ENCODE results near the gene ALPK3.

The ALPK3 gene

DNA sequence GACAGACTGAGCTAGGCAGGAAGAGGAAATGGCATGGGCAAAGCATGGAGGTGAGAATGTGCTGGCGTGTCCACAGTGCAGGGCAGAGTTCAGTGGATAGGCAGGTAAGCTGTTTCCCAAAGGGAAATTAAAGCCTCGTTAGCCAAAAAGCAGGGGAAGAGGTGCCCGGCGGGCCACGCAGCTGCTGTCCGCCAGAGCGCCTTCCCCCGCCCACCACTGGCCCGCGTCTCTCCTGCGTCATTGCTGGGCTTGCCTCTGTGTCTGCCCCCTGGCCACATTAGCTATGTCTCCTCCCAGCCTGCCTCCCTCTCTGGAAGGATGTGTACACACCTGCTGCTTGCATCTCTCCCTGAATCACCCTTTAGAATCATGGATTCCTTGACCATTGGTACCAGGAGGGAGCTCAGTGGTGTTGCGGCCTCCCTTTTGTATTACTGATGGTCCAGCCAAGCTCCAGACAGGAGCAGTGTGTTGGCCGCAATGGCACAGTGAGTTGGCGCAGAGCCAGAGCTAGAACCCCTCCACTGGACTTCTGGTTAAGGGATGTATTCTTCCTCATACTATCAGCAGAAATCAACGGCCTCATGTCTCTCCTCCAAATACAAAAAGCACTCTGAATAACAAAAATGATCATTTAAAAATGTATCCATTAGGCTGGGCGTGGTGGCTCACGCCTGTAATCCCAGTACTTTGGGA, 93.9 kb downstream of the ALPK3 start:
- in situ Hi-C loops (cut with MboI; ENCODE audit: low sequenced_read_pairs) = loop anchor here (10.0 kb wide), 1 partner anchor 56 kb away; no protein-coding TSS in a partner anchor

DNA sequence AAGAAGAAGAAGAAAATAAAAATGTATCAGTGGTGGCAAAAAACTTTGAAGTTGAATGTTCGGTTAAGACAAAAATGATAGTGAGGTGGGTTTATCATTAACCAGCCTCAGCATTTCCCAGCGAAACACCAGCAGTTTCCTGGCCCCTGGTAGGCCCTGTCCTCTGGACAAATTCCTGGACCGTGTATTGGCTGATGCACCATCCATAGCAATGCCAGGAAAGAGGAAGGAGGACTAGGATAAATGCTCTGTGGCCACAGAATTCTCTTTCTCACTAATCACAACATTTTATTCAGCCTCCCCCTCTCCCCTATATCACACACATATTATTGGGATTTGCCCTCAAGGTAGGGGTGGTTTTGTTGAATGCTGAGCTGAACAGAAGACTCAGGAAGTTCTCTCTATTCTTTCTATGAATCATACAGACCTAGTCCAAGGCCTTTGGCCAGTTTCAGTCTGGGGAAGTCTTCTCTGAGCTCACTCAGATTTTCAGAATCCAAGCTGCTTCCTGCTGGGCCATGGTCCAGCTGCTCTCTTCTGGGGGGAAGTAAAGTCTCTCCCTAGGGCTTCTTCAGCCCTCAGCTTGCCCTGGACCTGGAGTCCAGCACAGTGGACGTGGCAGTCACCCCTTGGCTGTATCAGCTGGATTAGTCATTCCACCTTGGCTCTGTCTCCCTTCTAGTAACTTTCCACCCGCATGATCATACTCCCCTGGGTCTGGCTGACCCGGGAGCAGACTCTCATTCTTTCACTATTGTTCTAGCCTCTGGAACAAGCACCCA, 94.9 kb downstream of the ALPK3 start:
- in situ Hi-C loops (cut with MboI; ENCODE audit: low sequenced_read_pairs) = loop anchor here (10.0 kb wide), 1 partner anchor 57 kb away; no protein-coding TSS in a partner anchor

DNA sequence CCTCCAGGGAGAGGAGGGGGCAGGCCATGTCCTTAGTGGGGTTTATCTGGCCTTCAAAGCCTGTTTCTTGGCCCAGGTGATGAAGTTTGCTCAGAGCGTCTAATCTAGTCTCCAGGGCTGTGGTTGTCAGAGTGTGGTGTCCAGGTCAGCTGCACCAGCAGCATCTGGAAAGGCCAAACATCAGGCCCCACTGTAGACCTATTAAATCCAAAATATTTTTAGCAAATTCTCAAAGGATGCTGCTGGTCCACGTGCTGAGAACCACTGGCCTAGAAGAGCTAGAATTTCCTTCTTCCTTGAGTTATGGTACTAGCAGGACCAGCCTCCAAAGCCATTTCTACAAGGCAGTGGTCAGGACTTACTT, 96.2 kb downstream of the ALPK3 start:
- in situ Hi-C loops (cut with MboI; ENCODE audit: low sequenced_read_pairs) = loop anchor here (10.0 kb wide), 1 partner anchor 59 kb away; no protein-coding TSS in a partner anchor

DNA sequence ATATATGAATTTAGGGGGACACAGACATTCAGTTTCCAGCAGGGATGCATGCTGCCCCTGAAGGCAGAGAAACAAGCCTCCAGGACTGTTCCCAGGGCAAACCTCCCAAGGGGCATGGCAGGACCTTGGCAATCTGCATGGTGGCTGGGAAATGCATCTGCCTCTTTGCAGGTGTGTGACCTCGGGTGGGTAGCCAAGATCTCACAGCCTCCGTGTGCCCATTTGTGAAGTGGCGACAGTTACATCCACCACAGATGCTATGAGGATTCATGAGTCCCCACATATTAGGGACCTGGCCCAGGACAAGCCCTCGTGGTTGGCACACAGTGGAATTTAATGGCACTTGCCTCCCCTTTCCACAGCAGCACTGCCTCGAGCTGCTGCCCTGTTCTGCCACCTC, 97.2 kb downstream of the ALPK3 start:
- in situ Hi-C loops (cut with MboI; ENCODE audit: low sequenced_read_pairs) = loop anchor here (10.0 kb wide), 1 partner anchor 60 kb away; no protein-coding TSS in a partner anchor

DNA sequence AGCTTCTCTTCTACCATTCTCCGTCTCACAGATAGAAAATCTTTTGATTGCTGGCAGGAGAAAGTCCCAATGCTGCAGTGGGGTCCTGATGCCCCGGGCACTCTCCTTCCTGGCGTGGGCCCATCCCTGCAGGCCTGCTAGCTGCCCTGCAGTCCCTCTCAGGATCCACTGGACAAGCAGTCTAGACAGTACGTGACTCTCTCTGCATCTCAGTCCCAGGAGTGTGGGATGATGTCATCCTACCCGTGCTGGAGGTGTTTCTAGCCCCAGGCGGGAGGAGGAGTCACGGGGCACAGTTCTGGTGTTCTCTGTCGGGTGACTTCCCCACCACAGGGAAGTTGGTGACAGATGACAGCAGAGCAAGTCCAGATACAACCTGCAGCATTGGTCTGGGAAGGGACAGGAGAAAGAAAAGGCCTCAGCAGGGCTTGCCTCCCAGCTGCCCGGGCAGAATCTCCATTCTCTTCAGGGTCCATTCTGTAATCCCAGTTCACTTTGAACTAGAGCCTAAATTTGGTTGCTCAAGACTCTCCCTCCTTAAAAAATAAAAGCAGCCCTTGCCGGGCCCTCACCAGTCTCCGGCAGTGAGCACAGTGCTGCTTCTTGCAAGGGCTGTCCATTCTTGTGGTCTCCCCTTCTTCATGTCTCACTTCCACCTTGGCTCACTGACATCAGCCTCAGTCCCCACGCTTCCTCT, 97.9 kb downstream of the ALPK3 start:
- in situ Hi-C loops (cut with MboI; ENCODE audit: low sequenced_read_pairs) = loop anchor here (10.0 kb wide), 1 partner anchor 60 kb away; no protein-coding TSS in a partner anchor

DNA sequence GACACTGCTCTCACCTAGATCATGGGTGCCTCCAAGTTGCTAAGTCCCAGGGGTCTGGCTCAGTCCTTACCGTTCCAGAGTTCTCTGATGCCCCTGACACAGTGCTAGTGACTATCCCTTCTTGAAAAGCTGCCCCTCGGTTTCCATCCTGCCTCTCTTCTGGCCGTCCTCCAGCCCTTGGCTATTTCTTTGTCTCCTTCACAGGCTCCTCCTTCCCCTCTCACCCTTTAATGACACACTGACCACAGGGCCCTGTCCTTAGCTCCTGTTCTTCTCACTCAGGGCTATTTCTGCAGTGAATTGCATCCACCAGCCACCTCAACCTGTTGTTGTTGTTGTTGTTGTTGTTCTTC, 98.4 kb downstream of the ALPK3 start:
- in situ Hi-C loops (cut with MboI; ENCODE audit: low sequenced_read_pairs) = loop anchor here (10.0 kb wide), 1 partner anchor 61 kb away; no protein-coding TSS in a partner anchor

DNA sequence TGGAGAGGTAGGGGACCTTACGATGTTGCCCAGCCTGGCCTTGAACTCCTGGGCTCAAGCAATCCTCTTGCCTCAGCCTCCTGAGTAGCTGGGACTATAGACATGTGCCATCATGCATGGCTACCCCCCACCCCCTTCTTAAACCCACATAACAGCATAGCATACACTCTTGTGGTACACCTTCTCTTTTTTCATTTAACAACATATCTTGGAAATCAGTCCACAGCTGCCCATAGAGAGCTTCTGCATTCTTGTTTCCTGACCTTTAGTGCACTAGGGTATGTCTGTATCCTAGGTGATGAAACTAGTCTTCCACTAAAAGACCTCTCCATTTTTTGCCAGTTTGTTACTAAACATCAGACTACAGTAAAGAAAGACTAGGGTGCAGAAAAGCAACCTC, 100.3 kb downstream of the ALPK3 start:
- in situ Hi-C loops (cut with MboI; ENCODE audit: low sequenced_read_pairs) = loop anchor here (10.0 kb wide), 1 partner anchor 63 kb away; no protein-coding TSS in a partner anchor

DNA sequence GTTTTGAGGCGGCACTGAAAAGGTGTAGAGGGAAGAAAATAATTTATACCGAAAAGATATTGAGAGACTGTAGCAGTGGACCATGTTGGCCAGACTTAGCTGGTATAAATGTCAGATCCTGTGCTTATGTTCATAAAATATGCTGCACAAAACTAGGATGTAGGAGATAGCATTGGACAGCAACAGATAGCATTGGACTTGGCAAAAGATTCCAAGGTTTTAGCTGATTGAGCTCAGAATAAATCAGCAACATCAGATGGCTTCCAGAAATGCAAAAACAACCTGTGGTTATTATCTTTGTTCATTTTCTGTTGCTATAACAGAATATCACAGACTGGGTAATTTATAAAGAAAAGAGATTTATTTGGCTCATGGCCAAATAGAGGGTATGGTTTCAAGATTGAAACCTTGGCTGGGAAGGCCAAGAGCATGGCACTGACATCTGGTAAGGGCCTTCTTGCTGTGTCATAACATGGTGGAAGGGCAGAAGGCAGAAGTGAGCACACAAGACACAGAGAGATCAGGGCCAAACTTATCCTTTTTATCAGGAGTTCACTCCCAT, 102.0 kb downstream of the ALPK3 start:
- in situ Hi-C loops (cut with MboI; ENCODE audit: low sequenced_read_pairs) = loop anchor here (10.0 kb wide), 1 partner anchor 64 kb away; no protein-coding TSS in a partner anchor

DNA sequence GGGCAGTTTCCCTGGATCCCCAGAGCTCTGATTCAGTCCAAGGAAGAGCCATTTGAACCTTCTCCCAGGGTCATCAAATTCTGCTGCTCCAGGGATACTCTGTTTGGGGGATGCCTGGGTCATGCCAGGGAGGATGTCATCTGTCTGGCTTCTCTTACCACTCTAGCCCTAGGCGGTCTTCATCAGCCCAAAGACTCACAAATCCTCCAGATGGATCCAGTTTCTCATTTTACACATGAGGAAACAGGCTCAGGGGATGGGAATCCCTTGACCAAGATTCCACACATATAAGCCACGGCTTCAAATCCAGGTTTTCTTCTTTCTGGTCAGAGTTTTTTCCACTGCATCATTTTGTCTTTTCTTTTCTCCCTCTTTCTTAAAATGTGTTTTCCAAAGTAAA, 104.0 kb downstream of the ALPK3 start:
- in situ Hi-C loops (cut with MboI; ENCODE audit: low sequenced_read_pairs) = no loop called here

DNA sequence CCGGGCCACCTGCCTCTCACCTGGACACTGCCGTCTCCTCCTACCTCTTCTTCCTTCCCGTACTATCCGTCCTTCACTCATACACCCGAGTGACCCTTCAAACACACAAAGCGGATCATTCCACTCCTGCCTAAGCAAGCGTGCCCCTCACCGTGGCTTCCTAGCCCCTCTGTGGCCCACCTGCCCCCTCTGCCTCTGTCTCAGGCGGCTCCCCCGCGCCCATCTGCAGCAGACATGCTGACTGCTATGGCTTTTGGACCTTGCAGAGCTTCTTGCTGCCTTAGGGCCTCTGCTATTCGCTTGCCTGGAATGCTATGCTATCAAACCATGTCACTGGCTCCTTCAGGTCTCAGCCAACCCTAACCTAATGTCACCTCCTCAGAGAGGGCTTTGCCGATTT, 105.4 kb downstream of the ALPK3 start:
- in situ Hi-C loops (cut with MboI; ENCODE audit: low sequenced_read_pairs) = no loop called here

Measured in HL-60/S4 (cell line).